Activated naive CD8-positive, alpha-beta T cell treated with anti-CD3 and anti-CD28 coated beads, Interleukin-2, amount 10 ng/mL, durations not matched to agents 7 days and 5 days (primary cell): ENCODE results near the gene TGIF2LX. TPM values are rescaled to one million over a fixed set of nuclear protein-coding genes. Genes with fewer than 3 reads are reported as not detected.
"Not testable (repeated sequence)": the region's sequence is repeated elsewhere in the genome, so short reads cannot be mapped to it uniquely, and the experiment has no call there.

ENCODE experiments used
- ATAC-seq: fragments of 150-1000 bp; cut with Tn5 transposase; one replicate; pipeline ENCODE4 v1.10.0; 2021; ENCODE audit warnings: low read depth, moderate library complexity
- POLR2A ChIA-PET: fragments of 350-600 bp; sonication (Branson Sonifier 250); formaldehyde crosslinking; loops from one replicate; lab custom pipeline; 2021; ENCODE audit warnings: antibody characterized with exemption; lab: Charles Lee
- DNase-seq: peaks from one replicate; pipeline ENCODE4 v3.0.0; 2021
- H3K27ac Mint-ChIP-seq: one replicate; pipeline ENCODE4 v1.8.0; 2022; ENCODE audit warnings: mild to moderate bottlenecking, mixed read lengths
- H3K27me3 Mint-ChIP-seq: one replicate; pipeline ENCODE4 v1.8.0; 2022; ENCODE audit warnings: mild to moderate bottlenecking, moderate library complexity, mixed read lengths
- H3K36me3 Mint-ChIP-seq: one replicate; pipeline ENCODE4 v1.8.0; 2021; ENCODE audit warnings: mild to moderate bottlenecking, mixed read lengths
- H3K4me1 Mint-ChIP-seq: one replicate; pipeline ENCODE4 v1.8.0; 2021; ENCODE audit warnings: mixed read lengths
- H3K4me3 Mint-ChIP-seq: one replicate; pipeline ENCODE4 v1.8.0; 2022; ENCODE audit warnings: mild to moderate bottlenecking, moderate library complexity, mixed read lengths
- H3K9me3 Mint-ChIP-seq: one replicate; pipeline ENCODE4 v1.8.0; 2021; ENCODE audit warnings: mixed read lengths
- total RNA-seq, 2 experiments: library from RNA; stranded (reverse); gene quantifications; one replicate each; pipeline ENCODE4 v1.2.3, GENCODE V29; 2021

Gene TGIF2LX
- not detected for total RNA-seq

- DNase-seq, H3K4me1 Mint-ChIP-seq, H3K4me3 Mint-ChIP-seq, H3K9me3 Mint-ChIP-seq, ATAC-seq, POLR2A ChIA-PET, H3K36me3 Mint-ChIP-seq, H3K27ac Mint-ChIP-seq, H3K27me3 Mint-ChIP-seq: not testable (repeated sequence)
Observed at GRCh38 chrX:89921665-89922064, at the start of gene TGIF2LX. TSS of gene TGIF2LX (plus strand) at chrX:89921908. CDS start at chrX:89922086, 178 bp downstream.

GRCh38 chrX:89922338-89922934, 728 bp downstream of the TGIF2LX start:
- ATAC-seq, H3K9me3 Mint-ChIP-seq, POLR2A ChIA-PET, H3K27me3 Mint-ChIP-seq, H3K4me3 Mint-ChIP-seq, DNase-seq, H3K36me3 Mint-ChIP-seq, H3K27ac Mint-ChIP-seq, H3K4me1 Mint-ChIP-seq: not testable (repeated sequence)

- H3K27me3 Mint-ChIP-seq, H3K9me3 Mint-ChIP-seq, H3K36me3 Mint-ChIP-seq, ATAC-seq, POLR2A ChIA-PET, H3K4me3 Mint-ChIP-seq, H3K27ac Mint-ChIP-seq, H3K4me1 Mint-ChIP-seq, DNase-seq: not testable (repeated sequence)
Observed at GRCh38 chrX:89943077-89943476, 21.4 kb downstream of the TGIF2LX start.

- POLR2A ChIA-PET: not testable (repeated sequence)
Observed at GRCh38 chrX:89965588-89965987, 43.9 kb downstream of the TGIF2LX start.

More at GRCh38 chrX:89965588-89965987, 43.9 kb downstream of the TGIF2LX start:
- not testable (repeated sequence) for H3K4me1 Mint-ChIP-seq, DNase-seq, H3K4me3 Mint-ChIP-seq, H3K27me3 Mint-ChIP-seq, H3K36me3 Mint-ChIP-seq, ATAC-seq, H3K9me3 Mint-ChIP-seq, H3K27ac Mint-ChIP-seq
